ENCODE data around the gene PRIM2.
"Not testable (repeated sequence)": the region's sequence is repeated elsewhere in the genome, so short reads cannot be mapped to it uniquely, and the experiment has no call there.

The PRIM2 gene, protein sequence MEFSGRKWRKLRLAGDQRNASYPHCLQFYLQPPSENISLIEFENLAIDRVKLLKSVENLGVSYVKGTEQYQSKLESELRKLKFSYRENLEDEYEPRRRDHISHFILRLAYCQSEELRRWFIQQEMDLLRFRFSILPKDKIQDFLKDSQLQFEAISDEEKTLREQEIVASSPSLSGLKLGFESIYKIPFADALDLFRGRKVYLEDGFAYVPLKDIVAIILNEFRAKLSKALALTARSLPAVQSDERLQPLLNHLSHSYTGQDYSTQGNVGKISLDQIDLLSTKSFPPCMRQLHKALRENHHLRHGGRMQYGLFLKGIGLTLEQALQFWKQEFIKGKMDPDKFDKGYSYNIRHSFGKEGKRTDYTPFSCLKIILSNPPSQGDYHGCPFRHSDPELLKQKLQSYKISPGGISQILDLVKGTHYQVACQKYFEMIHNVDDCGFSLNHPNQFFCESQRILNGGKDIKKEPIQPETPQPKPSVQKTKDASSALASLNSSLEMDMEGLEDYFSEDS

DNA sequence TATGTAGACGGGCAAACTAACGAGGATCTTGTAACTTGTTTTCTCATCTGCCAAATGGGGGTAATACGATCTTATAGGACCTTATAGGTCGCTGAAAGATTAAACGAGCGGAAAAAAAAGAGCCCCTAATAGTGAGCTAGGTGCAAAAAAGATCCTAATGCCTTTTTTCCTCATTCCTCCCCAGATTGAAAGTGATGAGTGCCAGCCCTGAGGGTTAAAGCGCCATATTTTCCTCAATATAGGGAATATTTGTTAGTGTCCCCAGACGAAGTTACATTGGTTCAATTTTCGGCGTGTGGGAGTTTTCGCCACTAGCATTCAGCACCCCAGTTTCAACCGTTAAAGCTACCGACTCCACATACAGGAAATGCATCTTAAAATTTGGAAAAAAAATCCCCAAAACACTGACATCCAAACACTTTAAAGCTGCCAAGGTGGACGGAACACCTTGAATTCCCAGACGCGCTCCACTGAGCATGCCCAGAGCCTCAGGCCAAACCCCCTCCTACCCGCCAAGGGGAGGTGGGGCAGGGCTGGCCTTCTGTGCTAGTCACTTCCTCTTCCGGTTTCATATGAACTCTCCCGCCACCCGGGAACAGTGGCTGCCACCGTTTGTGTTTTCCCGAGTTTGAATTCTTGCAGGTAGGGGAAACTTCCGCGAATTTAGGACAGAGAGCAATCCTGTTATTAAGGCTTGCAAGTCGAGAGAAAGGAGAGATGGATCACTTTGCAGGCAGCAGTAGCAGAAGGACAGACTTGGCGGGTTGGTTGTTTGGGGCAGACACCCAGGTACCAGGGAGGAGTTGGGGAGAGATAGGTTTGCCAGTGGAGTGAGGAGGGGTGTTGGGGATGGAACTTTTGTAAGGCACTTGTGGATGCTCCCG is at the start of gene PRIM2:
TSS of gene PRIM2 (plus strand) at position 571 of the 884 bp plus-strand sequence. CDS start 816 bp downstream, outside the sequence.
- DNase-seq: peak; percentile 85 to 90

DNA sequence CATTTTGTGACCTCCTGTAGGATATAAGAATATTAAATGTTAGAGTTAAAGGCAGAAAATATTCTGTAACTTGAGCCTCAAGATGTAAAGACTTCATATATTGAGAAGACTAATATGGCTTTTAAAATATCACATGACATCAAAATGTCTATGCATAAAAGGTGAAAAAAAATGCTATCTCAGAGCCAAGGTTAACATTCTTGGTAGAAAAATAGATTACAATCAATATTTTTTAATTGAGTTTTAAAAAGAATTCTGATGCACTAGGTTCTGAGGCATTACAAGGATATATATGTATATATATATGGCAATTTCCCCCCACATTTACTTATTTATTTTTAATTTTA is 49.2 kb upstream of the PRIM2 start:
- DNase-seq: no peak

DNA sequence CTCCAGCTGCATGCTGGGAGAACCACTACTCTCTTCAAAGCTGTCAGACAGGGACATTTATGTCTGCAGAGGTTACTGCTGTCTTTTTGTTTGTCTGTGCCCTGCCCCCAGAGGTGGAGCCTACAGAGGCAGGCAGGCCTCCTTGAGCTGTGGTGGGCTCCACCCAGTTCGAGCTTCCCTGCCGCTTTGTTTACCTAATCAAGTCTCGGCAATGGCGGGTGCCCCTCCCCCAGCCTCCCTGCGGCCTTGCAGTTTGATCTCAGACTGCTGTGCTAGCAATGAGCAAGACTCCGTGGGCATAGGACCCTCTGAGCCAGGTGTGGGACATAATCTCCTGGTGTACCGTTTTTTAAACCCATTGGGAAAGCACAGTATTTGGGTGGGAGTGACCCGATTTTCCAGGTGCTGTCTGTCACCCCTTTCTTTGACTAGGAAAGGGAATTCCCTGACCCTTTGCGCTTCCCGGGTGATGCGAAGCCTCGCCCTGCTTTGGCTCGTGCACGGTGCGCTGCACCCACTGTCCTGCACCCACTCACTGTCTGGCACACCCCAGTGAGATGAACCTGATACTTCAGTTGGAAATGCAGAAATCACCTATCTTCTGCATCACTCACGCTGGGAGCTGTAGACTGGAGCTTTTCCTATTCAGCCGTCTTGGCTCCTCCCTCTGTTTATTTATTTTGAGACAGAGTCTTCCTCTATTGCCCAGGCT is 43.2 kb upstream of the PRIM2 start:
- DNase-seq: not testable (repeated sequence)

DNA sequence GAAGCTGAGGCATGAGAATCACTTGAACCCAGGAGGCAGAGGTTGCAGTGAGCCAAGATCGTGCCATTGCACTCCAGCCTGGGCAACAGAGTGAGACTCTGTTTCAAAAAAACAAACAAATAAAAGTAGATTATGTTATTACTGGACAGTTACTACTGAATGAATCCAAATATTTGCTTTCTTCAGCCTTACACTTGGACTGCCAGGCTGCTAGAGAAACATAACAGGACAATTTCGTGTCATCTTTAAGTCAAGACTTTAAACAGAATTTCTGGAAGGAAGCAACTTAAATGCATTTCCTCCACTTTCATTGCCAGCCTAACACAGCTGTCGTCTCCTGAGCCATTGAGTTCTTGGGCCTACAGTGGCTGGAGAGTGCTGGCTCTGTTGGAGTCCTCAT is 42.0 kb upstream of the PRIM2 start:
- no peak for DNase-seq

DNA sequence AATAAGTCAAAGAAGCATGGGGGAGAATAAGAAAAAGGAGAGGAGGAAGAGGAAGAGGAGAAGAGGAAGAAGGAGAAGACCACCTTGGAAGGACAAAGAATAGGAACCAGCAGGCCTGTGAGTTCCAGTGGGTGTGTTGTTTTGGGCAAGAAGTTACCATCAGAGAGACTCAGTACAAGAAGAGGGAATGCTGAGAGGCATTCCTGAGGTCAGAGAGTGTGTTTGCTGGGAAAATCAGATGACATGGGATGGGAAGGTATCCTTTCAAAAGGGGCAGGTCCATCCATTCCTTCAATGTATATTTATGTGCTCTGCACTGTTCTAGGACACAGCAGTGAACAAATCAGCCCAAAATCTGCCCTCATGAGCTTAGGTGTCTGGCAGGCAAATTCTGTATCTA is 40.5 kb upstream of the PRIM2 start:
- no peak for DNase-seq

DNA sequence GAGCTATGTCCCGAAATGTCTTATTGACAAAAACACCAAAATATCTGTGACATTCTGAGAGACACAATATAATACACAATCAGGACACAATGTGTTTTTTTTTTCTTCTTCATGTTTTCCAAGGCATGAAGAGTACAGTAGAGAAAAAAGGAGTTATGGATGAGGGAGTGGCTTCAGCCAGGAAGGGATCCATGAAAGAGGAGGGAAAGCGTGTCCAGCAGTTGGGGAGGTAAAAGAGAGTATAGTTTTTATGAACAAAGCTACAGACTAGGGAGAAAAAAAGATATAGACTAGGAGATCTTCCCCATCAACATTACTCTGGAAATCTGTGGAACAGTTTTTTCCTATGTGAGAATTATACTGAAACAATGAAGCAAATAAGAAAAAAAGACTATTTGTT is 38.9 kb upstream of the PRIM2 start:
- no peak for DNase-seq

DNA sequence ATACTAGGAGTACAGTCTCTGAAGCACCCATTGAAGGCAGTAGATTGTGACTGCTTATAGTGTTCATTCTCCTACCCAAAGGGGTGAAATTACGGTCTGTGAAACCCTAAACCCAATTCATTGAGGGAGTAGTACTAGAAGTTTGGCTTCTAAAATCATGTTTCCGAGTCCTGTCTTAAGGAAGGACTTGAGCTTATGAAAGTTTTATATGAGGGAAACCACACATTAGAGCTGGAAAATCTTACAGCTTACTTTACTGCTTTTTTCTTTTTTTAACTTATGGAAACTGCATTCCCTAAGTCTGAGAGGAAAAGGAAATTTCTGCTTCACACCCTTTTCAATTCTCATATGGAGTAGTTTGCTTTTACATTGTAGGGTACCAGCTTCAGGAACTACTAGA is 38.4 kb upstream of the PRIM2 start:
- no peak for DNase-seq

DNA sequence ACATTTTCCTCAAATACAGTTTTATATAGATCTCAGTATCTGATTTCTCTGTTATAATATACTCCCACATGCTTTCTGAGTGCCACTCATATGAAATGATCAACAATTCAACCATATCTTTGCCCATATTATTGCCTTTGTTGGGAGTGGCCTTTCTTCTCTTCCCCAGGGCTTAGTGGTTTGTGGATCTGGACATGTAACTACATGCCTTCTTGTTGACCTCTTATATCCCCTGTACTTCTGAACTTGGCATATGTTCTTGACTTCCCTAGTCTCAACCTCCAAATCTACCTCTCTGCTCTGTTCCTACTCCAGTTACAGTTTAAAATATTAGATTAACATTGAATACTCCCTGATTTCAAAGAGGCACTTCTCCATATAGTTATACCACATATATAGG is 34.3 kb upstream of the PRIM2 start:
- DNase-seq: no peak

DNA sequence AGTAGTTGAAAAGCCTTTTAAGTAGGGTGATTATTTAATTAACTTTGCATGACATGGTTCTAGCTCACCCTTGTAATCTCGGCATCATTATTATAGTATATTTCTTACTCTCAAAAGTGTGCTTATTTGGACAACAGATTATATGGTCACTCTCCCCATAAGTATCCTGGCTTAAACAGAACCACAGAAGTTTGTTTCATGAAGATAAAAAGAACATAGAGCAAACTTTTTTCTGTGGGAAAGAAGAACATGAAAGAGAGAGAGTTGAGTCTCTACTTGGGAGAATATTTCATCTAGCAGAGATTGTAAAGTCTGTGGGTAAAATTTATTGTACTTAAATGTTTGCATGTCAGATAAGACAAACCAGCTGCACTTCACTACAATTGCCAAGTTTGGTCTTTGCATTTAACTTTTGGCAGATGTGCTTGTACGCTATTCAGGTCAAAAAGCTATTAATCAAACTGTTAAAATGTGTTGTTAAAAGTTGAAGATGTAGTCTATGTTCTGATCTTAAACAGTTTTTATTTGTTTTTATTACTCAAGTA is 33.4 kb upstream of the PRIM2 start:
- DNase-seq: no peak

DNA sequence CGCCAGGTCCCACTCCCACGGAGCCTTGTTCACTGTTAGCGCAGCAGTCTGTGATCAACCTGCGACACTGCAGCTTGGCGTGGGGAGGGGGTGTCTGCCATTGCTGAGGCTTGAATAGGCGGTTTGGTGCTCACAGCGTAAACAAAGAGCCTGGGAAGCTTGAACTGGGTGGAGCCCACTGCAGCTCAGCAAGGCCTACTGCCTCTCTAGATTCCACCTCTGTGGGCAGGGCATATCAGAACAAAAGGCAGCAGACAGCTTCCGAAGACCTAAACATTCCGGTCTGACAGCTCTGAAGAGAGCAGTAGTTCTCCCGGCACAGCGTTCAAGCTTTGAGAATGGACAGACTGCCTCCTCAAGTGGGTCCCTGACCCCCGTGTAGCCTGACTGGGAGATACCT is 29.3 kb upstream of the PRIM2 start:
- DNase-seq: not testable (repeated sequence)

DNA sequence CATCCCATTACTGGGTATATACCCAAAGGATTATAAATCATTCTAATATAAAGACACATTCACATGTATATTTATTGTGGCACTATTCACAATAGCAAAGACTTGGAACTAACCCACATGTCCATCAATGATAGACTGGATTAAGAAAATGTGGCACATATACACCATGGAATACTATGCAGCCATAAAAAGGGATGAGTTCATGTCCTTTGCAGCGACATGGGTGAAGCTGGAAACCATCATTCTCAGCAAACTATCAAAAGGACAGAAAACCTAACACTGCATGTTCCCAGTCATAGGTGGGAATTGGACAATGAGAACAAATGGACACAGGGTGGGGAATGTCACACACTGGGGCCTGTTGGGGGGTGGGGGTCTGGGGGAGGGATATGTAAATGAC is 24.0 kb upstream of the PRIM2 start:
- DNase-seq: not testable (repeated sequence)

DNA sequence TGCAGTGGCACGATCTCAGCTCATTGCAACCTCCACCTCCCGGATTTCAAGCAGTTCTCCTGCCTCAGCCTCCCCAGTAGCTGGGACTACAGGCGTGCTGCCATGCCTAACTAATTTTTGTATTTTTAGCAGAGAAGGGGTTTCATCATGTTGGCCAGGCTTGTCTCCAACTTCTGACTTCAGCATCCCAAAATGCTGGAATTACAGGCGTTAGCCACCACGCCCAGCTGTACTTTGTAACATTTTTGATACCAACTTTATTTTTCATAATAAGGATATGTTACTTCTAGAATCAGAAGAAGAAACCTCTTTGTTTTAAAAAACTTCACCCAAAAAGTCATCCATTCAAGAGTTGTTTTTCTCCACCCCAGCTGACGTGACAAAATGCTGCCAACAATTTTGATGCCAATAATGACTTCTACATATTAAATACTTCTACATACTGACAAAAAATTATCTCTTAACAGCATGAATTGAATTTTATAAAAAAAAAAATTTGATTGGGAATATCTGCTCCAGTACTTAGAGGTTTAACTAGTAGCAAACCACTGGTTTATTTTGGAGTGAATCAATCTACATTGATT is 22.5 kb upstream of the PRIM2 start:
- no peak for DNase-seq

DNA sequence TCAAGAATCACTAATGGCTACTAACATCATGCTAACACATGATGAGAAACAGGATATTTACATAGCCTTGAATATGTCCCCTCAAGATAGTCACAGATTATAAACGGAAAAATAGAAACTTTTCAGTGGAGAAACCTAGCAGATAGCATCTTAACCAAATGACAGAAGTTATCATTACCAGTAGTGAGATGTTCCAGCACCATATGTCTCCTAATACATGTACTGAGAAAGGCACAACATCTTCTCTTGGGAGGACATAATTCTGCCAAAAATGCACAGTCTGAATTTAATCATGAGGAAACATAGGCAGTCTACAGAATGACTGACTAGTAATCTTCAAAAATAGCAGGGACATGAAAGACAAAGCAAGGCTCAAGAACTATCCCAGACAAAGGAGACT is 19.9 kb upstream of the PRIM2 start:
- no peak for DNase-seq

DNA sequence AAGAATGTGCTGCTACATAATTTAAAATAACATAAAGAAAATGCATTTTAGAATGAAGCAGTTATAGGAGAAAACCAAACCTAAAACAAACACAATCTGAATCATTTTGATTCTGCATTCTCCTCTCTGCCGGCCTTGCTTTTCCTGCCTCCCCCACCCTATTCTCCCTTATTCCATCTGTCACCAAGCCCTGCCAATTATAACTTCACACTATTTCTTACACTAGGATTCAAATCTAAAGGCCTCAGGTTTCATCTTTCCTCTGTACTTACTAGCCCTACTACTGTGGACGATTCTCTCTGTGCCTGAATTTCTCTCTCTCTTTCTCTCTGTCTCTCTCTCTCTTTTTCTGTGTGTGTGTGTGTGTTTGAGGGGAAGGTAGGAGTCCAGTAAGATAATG is 18.7 kb upstream of the PRIM2 start:
- no peak for DNase-seq

DNA sequence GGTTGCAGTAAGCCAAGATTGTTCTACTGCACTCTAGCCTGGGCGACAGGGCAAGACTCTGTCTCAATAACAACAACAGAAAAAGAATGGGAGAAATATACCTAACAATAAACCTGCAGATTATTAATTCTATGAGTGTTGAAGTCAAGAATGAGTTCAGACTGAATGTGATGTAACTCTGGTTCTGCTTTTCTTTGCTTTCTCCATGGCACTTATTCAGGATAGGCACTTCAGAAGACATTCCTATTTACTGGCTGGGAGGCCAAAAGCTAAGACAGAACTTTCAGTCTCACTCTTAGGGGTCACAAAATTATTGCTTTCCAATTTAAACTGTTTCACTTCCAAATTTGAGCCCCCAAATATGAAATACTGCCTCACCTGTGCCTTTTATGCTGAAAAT is 15.7 kb upstream of the PRIM2 start:
- DNase-seq: no peak

DNA sequence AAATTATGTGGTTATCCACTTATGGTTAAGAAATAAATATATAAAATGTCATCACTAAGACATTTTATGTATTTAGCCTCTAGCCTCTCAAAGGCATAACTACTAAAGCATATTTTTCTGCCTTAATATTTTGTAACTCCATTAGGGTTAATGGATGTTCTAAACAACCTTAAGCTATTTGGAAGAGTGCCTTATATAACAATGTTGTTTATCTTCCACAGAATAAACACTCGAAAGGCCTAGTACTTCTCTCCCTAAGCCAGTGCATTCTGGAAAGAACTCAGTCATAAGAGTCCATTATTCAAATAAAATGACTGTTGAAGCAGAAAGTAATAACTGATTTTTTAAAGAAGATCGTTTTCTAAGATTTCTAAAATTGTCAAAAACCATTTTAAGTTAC is 15.0 kb upstream of the PRIM2 start:
- no peak for DNase-seq

DNA sequence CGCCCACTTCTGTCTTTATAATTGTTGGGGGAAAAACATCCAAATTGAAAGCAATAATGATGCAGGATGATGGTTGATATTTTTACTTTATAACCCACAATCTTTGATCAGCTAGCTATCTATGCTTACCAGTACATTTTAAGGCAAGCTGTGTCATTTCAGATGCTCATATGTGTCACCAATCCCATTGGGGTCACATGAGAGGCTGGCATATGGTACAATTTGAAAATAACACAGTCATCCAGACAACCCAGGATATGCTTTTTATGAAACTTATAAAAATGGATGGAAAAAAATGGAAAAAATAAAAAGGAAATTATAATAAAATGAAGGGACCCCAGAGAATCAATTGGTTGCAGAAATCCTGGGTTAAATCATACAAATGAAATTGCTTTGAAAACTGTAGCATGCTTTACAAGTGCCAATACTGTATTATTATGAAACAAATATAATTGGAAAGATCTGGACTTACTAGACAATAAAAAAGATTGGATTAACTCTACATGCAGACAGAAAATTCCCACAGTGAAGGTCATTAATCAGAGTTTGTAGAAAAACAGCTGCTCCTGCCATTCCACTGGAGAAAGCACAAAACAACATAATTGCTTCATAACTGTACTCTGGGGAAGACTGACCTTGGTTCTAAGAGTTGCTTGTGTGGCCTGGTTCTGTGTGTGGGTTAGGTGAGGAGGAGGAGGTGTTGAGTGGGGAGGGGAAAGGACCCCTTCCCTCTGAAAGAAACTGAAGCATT is 13.3 kb upstream of the PRIM2 start:
- no peak for DNase-seq

DNA sequence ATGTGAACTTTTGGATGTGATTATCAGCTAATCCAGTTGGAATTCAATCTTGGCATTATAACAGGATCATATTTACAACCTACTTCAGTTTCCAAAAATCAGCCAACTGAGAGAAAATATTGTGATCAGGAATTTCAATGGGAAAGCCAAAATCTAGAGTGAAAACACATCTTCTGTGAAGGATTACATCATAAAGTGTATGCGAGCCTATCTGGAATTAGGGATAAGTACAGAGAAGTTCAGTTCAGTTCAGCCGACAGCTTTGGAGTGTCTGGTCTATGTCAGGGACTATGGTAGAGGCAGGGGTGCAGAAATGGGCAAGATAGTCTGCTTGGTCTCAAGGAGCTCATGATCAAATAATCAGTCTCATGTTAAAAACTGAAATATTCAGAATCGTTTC is 12.3 kb upstream of the PRIM2 start:
- DNase-seq: no peak

DNA sequence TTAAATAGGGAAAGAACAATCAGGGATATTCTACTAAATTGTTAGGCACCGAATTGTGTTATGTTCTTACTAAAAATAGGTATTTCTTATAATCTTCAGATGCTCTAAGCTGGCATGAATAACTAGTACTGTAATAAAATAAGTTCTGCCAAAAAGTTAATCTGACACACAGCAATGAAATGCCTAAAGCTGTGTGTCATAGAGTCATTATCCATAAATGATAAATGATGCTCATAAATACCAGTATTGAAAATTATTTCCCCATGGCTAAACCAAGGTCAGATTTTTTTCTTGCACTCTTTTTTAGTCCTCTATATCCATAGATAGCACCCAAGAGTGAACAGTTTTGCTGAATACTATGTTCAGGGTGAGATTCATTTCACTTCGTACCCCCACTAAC is 11.7 kb upstream of the PRIM2 start:
- no peak for DNase-seq

DNA sequence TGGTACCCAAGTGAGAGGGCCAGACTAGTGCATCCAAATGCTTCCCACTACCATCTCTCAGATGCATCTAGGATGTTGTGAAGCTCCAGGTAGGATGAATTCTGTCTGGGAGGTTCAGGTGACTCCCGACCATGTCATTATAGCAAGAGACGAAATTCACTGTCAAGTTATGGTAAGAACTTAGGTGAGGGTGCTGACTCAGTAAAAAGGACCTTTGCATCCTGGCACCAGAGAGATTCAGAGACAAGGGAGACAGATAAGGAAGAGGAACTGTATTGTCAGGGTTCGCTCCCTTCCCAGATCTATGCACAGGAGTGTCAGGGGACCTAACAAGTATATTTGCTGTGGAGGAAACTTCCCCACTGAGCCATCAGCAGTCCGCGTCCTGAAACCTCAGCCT is 11.2 kb upstream of the PRIM2 start:
- no peak for DNase-seq

DNA sequence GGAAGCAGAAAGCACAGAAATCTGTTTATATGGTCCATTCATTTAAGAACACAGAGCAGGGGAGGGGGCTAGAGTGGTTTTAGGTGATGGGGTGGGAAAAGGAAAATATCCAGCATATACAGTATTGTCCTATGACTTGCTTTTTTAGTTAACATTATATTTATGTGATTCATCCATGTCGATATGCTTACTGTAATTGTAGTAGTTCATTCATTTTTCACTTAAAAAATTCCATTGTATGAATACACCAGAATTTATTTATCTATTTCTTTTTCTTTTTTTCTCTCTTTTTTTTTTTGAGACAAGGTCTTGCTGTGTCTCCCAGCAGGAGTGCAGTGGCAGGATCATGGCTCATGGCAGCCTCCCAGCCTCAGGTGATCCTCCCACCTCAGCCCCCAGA is 9.6 kb upstream of the PRIM2 start:
- DNase-seq: no peak

DNA sequence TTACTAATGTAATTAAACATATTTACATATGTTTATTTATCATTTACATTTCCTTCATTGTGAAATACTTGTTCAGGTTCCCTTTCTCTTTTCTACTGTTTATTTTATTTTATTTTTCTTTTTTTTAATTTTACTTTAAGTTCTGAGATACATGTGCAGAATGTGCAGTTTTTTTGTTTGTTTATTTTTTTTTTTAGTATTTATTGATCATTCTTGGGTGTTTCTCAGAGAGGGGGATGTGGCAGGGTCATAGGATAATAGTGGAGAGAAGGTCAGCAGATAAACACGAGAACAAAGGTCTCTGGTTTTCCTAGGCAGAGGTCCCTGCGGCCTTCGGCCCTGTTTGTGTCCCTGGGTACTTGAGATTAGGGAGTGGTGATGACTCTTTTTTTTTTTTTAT is 8.7 kb upstream of the PRIM2 start:
- not testable (repeated sequence) for DNase-seq

Measured in activated CD4-positive, alpha-beta T cell treated with anti-CD3 and anti-CD28 coated beads, Interleukin-2, amount 50 U/mL, for 48 hours (primary cell).